Measurements from ENCODE around the gene TMEM101. TPM values are rescaled to one million over a fixed set of nuclear protein-coding genes. Genes with fewer than 3 reads are reported as not detected.
A peak's percentile ranks its signal among the peaks of the same experiment; 100 is the strongest.
"Not testable (repeated sequence)": the region's sequence is repeated elsewhere in the genome, so short reads cannot be mapped to it uniquely, and the experiment has no call there.

TMEM101 gene
- total RNA-seq, 2 donors from 2014 or later, result 48.0 to 51.6 TPM

DNA sequence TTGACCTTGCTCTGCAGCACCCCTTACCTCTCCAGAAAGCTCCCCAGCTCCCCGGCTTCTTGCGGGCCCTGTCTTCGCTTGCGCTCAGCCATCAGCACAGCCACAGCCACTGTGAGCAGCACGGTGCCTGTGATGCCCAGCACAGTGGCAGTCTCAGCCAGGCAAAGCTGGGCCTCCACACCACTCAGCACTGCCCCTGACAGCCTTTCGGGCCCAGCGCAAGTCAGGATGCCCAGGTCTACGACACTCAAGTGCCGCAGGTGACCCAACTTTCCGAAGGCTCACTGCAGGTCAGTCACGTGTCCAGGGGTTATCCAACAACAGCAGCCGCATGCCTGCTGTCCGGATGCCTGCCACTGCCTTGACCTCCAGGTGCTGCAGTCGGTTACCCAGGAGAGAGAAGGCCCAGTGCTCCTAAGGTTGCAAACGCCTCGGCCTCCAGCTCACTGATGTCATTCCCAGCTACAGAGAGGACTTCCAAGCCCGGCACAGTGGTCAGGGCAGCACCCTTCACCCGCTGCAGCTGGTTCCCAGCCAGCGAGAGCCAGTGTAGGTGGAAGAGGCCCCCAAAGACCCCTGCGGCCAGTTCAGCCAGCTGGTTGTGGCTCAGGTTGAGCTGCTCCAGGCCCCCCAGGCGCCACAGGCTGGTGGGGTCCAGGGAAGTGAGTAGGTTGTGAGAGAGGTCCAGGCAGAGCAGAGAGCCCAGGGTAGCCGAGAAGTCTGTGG, 8.9 kb upstream of the TMEM101 start:
- no peaks in the 10 kb centered on the region for H3K4me1 ChIP-seq (replicated peaks)
- intact Hi-C loops (cut with DNase I), result no loop called here
- no peak overlapping the region for H3K4me3 ChIP-seq

GRCh38 chr17:44022246-44022645, 7.5 kb upstream of the TMEM101 start:
- H3K4me3 ChIP-seq, result no peak overlapping the region
- no peak for DNase-seq (ENCODE audit: low spot score)
- no peaks in the 10 kb centered on the region for H3K9me3 ChIP-seq
- no peak for TF ChIP-seq POLR2AphosphoS5 (IDR thresholded peaks at IDR 0.05)
- TF ChIP-seq POLR2A (IDR thresholded peaks at IDR 0.05), result no peak
- TF ChIP-seq, protein P1, sequence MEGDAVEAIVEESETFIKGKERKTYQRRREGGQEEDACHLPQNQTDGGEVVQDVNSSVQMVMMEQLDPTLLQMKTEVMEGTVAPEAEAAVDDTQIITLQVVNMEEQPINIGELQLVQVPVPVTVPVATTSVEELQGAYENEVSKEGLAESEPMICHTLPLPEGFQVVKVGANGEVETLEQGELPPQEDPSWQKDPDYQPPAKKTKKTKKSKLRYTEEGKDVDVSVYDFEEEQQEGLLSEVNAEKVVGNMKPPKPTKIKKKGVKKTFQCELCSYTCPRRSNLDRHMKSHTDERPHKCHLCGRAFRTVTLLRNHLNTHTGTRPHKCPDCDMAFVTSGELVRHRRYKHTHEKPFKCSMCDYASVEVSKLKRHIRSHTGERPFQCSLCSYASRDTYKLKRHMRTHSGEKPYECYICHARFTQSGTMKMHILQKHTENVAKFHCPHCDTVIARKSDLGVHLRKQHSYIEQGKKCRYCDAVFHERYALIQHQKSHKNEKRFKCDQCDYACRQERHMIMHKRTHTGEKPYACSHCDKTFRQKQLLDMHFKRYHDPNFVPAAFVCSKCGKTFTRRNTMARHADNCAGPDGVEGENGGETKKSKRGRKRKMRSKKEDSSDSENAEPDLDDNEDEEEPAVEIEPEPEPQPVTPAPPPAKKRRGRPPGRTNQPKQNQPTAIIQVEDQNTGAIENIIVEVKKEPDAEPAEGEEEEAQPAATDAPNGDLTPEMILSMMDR (IDR thresholded peaks at IDR 0.05), result no peak
- H3K4me1 ChIP-seq (replicated peaks), result no peaks in the 10 kb centered on the region
- H3K27ac ChIP-seq, result no peak overlapping the region
- H3K36me3 ChIP-seq, result no peaks in the 10 kb centered on the region
- intact Hi-C loops (cut with DNase I), result no loop called here
- H3K27me3 ChIP-seq (replicated peaks; ENCODE audit: insufficient read depth), result no peaks in the 10 kb centered on the region
- 97% methylated on average over 2 of the region's 2 CpGs for WGBS

More for the DNA sequence above, 8.9 kb upstream of the TMEM101 start:
- H3K36me3 ChIP-seq, result no peaks in the 10 kb centered on the region
- no peak for DNase-seq (ENCODE audit: low spot score)
- no peaks in the 10 kb centered on the region for H3K9me3 ChIP-seq
- TF ChIP-seq, protein P1 (IDR thresholded peaks at IDR 0.05), result no peak
- no peak for TF ChIP-seq POLR2AphosphoS5 (IDR thresholded peaks at IDR 0.05)
- no peak for TF ChIP-seq POLR2A (IDR thresholded peaks at IDR 0.05)
- 93% methylated on average over 17 of the region's 22 CpGs for WGBS
- no peaks in the 10 kb centered on the region for H3K27me3 ChIP-seq (replicated peaks; ENCODE audit: insufficient read depth)
- no peak overlapping the region for H3K27ac ChIP-seq

DNA sequence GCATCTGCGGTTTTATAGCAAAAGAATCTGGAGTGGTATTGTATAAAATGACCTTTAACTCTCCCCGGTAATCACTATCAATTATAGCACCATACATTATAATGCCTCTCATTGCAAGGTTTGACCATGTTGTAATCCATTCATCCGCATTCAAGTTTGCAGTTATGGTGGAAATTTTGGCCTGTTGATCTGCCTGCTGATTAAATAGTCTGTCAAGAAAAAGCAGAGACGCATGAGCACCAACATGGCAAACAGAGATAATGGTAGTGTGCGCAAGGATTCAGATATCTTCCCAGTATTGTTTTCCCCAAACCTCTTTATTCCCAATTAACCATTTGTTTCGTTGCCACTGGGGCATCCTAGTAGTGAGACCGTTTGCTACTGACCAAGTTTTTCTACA, 6.5 kb upstream of the TMEM101 start:
- H3K4me3 ChIP-seq; H3K4me1 ChIP-seq (replicated peaks); H3K36me3 ChIP-seq; H3K27ac ChIP-seq; DNase-seq (ENCODE audit: low spot score); H3K27me3 ChIP-seq (replicated peaks; ENCODE audit: insufficient read depth); H3K9me3 ChIP-seq; intact Hi-C loops (cut with DNase I): not testable (repeated sequence)
- 92% methylated on average over 7 of the region's 7 CpGs for WGBS

- TF ChIP-seq POLR2A (IDR thresholded peaks at IDR 0.05) (no peak), POLR2AphosphoS5 (IDR thresholded peaks at IDR 0.05) (no peak)
- TF ChIP-seq, protein P1 (IDR thresholded peaks at IDR 0.05), result no peak
- intact Hi-C loops (cut with DNase I), result no loop called here
Measured at GRCh38 chr17:44014133-44014436, 678 bp downstream of the TMEM101 start.

GRCh38 chr17:44012874-44013273, 1.9 kb downstream of the TMEM101 start:
- DNase-seq (ENCODE audit: low spot score), result no peak
- WGBS, result 94% methylated on average over 14 of the region's 14 CpGs
- Histone ChIP-seq H3K36me3 (no peaks in the 10 kb centered on the region), H3K4me3 (no peak overlapping the region), H3K9me3 (no peaks in the 10 kb centered on the region), H3K27ac (no peak overlapping the region), H3K27me3 (replicated peaks; ENCODE audit: insufficient read depth) (no peaks in the 10 kb centered on the region), H3K4me1 (replicated peaks) (peaks cover 10% of the 10 kb centered on the region)
- intact Hi-C loops (cut with DNase I), result no loop called here
- TF ChIP-seq POLR2A (IDR thresholded peaks at IDR 0.05) (no peak), POLR2AphosphoS5 (IDR thresholded peaks at IDR 0.05) (no peak)
- TF ChIP-seq, protein P1 (IDR thresholded peaks at IDR 0.05), result no peak

More at GRCh38 chr17:44014133-44014436, 678 bp downstream of the TMEM101 start:
- peaks cover 8% of the 10 kb centered on the region for H3K4me1 ChIP-seq (replicated peaks)
- no peaks in the 10 kb centered on the region for H3K27me3 ChIP-seq (replicated peaks; ENCODE audit: insufficient read depth)
- H3K4me3 ChIP-seq, result peak overlapping the region; percentile 66 to 74
- no peaks in the 10 kb centered on the region for H3K36me3 ChIP-seq
- peak overlapping the region; percentile 67 to 76 for H3K27ac ChIP-seq
- no peaks in the 10 kb centered on the region for H3K9me3 ChIP-seq
- 8% methylated on average over 12 of the region's 12 CpGs for WGBS
- DNase-seq (ENCODE audit: low spot score), result no peak

Measured in prostate gland (tissue), 2 donors.